Kidney capillary endothelial cell (primary cell): ENCODE data around the gene KCNAB2.

Source experiments
- DNase-seq: peaks from one replicate; pipeline ENCODE4 v3.0.0-alpha.2; 2018; ENCODE audit warnings: low spot score

The KCNAB2 gene

GRCh38 chr1:6150006-6150938, 104.6 kb downstream of the KCNAB2 start:
- no peak for DNase-seq
